IMR-90 (cell line): ENCODE data around the gene KCNQ1. TPM values are rescaled to one million over a fixed set of nuclear protein-coding genes. Genes with fewer than 3 reads are reported as not detected.

Experiments
- ATAC-seq: fragments of 200-7000 bp; cut with Tn5 transposase; 2 replicates; pipeline ENCODE4 v1.9.1; 2020; ENCODE audit warnings: low read depth, mild to moderate bottlenecking, moderate library complexity
- BruUV-seq: library from RNA; stranded (reverse); fragments of 400-500 nt; replicated peaks from 2 replicates; lab custom pipeline; 2021; lab: Mats Ljungman, UMichigan
- CTCF ChIA-PET: fragments of 300-600 bp; formaldehyde crosslinking; extraction: SDS; loops from one replicate; lab custom pipeline; 2021; ENCODE audit warnings: antibody characterized with exemption; lab: Yijun Ruan, JAX
- POLR2A ChIA-PET: fragments of 300-600 bp; sonication (Branson Sonifier 250); formaldehyde crosslinking; loops from one replicate; lab custom pipeline; 2022; ENCODE audit warnings: antibody characterized with exemption; ENCODE audit not compliant: unreplicated experiment; lab: Charles Lee
- DNase-seq: peaks from one replicate; pipeline ENCODE4 v3.0.0; 2013
- H2AFZ ChIP-seq: replicated peaks from 2 replicates; pipeline ENCODE3; 2013; ENCODE audit warnings: low read length, mild to moderate bottlenecking; ENCODE audit not compliant: poor library complexity
- H2AK5ac ChIP-seq: 2 replicates; pipeline ENCODE4 v1.6.1; 2013; ENCODE audit warnings: low read depth, low read length, inconsistent platforms
- H2AK9ac ChIP-seq: replicated peaks from 2 replicates; pipeline ENCODE3; 2013; ENCODE audit warnings: mild to moderate bottlenecking, low read depth, low read length, moderate library complexity; ENCODE audit not compliant: poor library complexity
- H2BK120ac ChIP-seq: 2 replicates; pipeline ENCODE4 v1.6.1; 2013; ENCODE audit warnings: low read depth, low read length, inconsistent platforms
- H2BK15ac ChIP-seq: 3 replicates; pipeline ENCODE4 v1.6.1; 2013; ENCODE audit warnings: low read depth, low read length, inconsistent platforms
- H2BK20ac ChIP-seq: 2 replicates; pipeline ENCODE4 v1.6.1; 2013; ENCODE audit warnings: low read depth, mild to moderate bottlenecking, inconsistent platforms, low read length, moderate library complexity
- H2BK5ac ChIP-seq: 2 replicates; pipeline ENCODE4 v1.6.1; 2013; ENCODE audit warnings: mild to moderate bottlenecking, low read depth, low read length, inconsistent platforms; ENCODE audit not compliant: poor library complexity, severe bottlenecking
- H3K14ac ChIP-seq: replicated peaks from 2 replicates; pipeline ENCODE4 v1.6.1; 2013; ENCODE audit warnings: low read depth, low read length, inconsistent platforms
- H3K18ac ChIP-seq: 2 replicates; pipeline ENCODE4 v1.6.1; 2013; ENCODE audit warnings: low read depth, low read length, control low read depth
- H3K23ac ChIP-seq: 2 replicates; pipeline ENCODE4 v1.6.1; 2013; ENCODE audit warnings: low read depth, low read length, inconsistent platforms
- H3K27ac ChIP-seq: 2 replicates; pipeline ENCODE4 v1.5.1; 2013; ENCODE audit warnings: mild to moderate bottlenecking, control low read depth, low read length; ENCODE audit not compliant: insufficient read depth
- H3K27me3 ChIP-seq: 2 replicates; pipeline ENCODE4 v1.6.1; 2013; ENCODE audit warnings: low read length; ENCODE audit not compliant: control insufficient read depth, insufficient read depth
- H3K36me3 ChIP-seq: 2 replicates; pipeline ENCODE4 v1.6.1; 2013; ENCODE audit warnings: low read length, mixed read lengths; ENCODE audit not compliant: control insufficient read depth, insufficient read depth
- H3K4ac ChIP-seq: 2 replicates; pipeline ENCODE4 v1.6.1; 2013; ENCODE audit warnings: low read depth, low read length, inconsistent platforms
- H3K4me1 ChIP-seq: 2 replicates; pipeline ENCODE4 v1.6.1; 2013; ENCODE audit warnings: low read length, mixed read lengths; ENCODE audit not compliant: control insufficient read depth, insufficient read depth
- H3K4me2 ChIP-seq: 2 replicates; pipeline ENCODE4 v1.6.1; 2013; ENCODE audit warnings: low read depth, mild to moderate bottlenecking, control low read depth, low read length, moderate library complexity
- H3K4me3 ChIP-seq: 2 replicates; pipeline ENCODE4 v1.5.1; 2013; ENCODE audit warnings: low read depth, mild to moderate bottlenecking, control low read depth, low read length, moderate library complexity; ENCODE audit not compliant: insufficient read depth
- H3K56ac ChIP-seq: 2 replicates; pipeline ENCODE4 v1.6.1; 2013; ENCODE audit warnings: low read length, inconsistent platforms; ENCODE audit not compliant: insufficient read depth; ENCODE audit errors: extremely low read depth
- H3K79me1 ChIP-seq, 2 experiments: 2 replicates each; pipeline ENCODE4 v1.6.1; 2013; ENCODE audit warnings: low read length in 2 of 2, inconsistent platforms in 1 of 2, low read depth in 1 of 2
- H3K9ac ChIP-seq: 2 replicates; pipeline ENCODE4 v1.6.1; 2013; ENCODE audit warnings: low read depth, low read length, control low read depth
- H3K9me1 ChIP-seq: 2 replicates; pipeline ENCODE4 v1.6.1; 2013; ENCODE audit warnings: low read length, inconsistent platforms; ENCODE audit not compliant: insufficient read depth
- H3K9me3 ChIP-seq: 2 replicates; pipeline ENCODE4 v1.6.1; 2013; ENCODE audit warnings: low read length; ENCODE audit not compliant: control insufficient read depth, insufficient read depth
- H4K20me1 ChIP-seq: 2 replicates; pipeline ENCODE4 v1.6.1; 2013; ENCODE audit warnings: low read length, inconsistent platforms; ENCODE audit not compliant: insufficient read depth
- H4K5ac ChIP-seq: 2 replicates; pipeline ENCODE4 v1.6.1; 2013; ENCODE audit warnings: mild to moderate bottlenecking, low read depth, low read length, control low read depth
- H4K8ac ChIP-seq, 2 experiments: 2 replicates each; pipeline ENCODE4 v1.6.1; 2013; ENCODE audit warnings: low read depth in 2 of 2, low read length in 2 of 2, control low read depth in 1 of 2, inconsistent platforms in 1 of 2
- H4K91ac ChIP-seq: 2 replicates; pipeline ENCODE4 v1.6.1; 2013; ENCODE audit warnings: low read depth, low read length, inconsistent platforms; ENCODE audit not compliant: insufficient read depth
- BHLHE40 ChIP-seq: fragments of 150-350 bp; IDR thresholded peaks from 2 replicates; pipeline ENCODE4 v1.6.1; 2016; ENCODE audit warnings: mild to moderate bottlenecking, low read depth, low read length
- CEBPB ChIP-seq: IDR thresholded peaks from 2 replicates; pipeline ENCODE4 v1.6.1; 2012; ENCODE audit warnings: low read depth, low read length, improper control_type of control experiment
- CHD1 ChIP-seq: IDR thresholded peaks from 2 replicates; pipeline ENCODE4 v1.6.1; 2012; ENCODE audit warnings: low read depth, low read length, improper control_type of control experiment
- ELK1 ChIP-seq: fragments of 150-350 bp; IDR thresholded peaks from 2 replicates; pipeline ENCODE4 v1.6.1; 2016; ENCODE audit warnings: low read depth, mild to moderate bottlenecking, low read length, moderate library complexity, borderline replicate concordance
- FOS ChIP-seq: fragments of 150-350 bp; IDR thresholded peaks from 2 replicates; pipeline ENCODE4 v1.6.1; 2016; ENCODE audit warnings: low read depth, low read length
- MAFK ChIP-seq: IDR thresholded peaks from 2 replicates; pipeline ENCODE4 v1.6.1; 2012; ENCODE audit warnings: low read depth, low read length, improper control_type of control experiment
- MXI1 ChIP-seq: IDR thresholded peaks from 2 replicates; pipeline ENCODE4 v1.6.1; 2012; ENCODE audit warnings: low read depth, mild to moderate bottlenecking, low read length, moderate library complexity, borderline replicate concordance
- NFE2L2 ChIP-seq: fragments of 150-350 bp; IDR thresholded peaks from 2 replicates; pipeline ENCODE4 v1.6.1; 2016; ENCODE audit warnings: low read depth, mild to moderate bottlenecking, low read length
- POLR2A ChIP-seq: IDR thresholded peaks from 2 replicates; pipeline ENCODE4 v1.6.1; 2012; ENCODE audit warnings: mild to moderate bottlenecking, low read depth, low read length
- RAD21 ChIP-seq: IDR thresholded peaks from 2 replicates; pipeline ENCODE4 v1.6.1; 2012; ENCODE audit warnings: low read length, improper control_type of control experiment
- RCOR1 ChIP-seq: IDR thresholded peaks from 2 replicates; pipeline ENCODE4 v1.6.1; 2012; ENCODE audit warnings: mild to moderate bottlenecking, low read length, improper control_type of control experiment; ENCODE audit not compliant: insufficient replicate concordance
- RFX5 ChIP-seq: IDR thresholded peaks from 2 replicates; pipeline ENCODE4 v1.8.0; 2012; ENCODE audit warnings: low read depth, mild to moderate bottlenecking, low read length, moderate library complexity
- SMC3 ChIP-seq: fragments of 150-350 bp; IDR thresholded peaks from 2 replicates; pipeline ENCODE4 v1.6.1; 2016; ENCODE audit warnings: low read depth, mild to moderate bottlenecking, antibody characterized with exemption, low read length, moderate library complexity
- WGBS, 2 experiments: methylation state at CpG; one replicate each; pipeline versions ENCODE4 v1.1.5 to v1.1.7; 2013; ENCODE audit warnings: missing lambda C conversion rate in 2 of 2; ENCODE audit not compliant: insufficient read length in 1 of 2; ENCODE audit errors: extremely low coverage in 2 of 2; 5-methylcytosine and 5-hydroxymethylcytosine counted together
- dilution Hi-C: fragments of 300-500 bp; cut with HindIII; formaldehyde crosslinking; loops from one replicate; pipeline ENCODE4 v1.14.3; 2018; ENCODE audit warnings: low sequenced_read_pairs; ENCODE audit not compliant: unreplicated experiment
- in situ Hi-C: fragments of 300-500 bp; cut with MboI; formaldehyde crosslinking; loops from 3 replicates; pipeline ENCODE4 v1.14.3; 2019; ENCODE audit warnings: low sequenced_read_pairs, inconsistent platforms, mixed read lengths
- intact Hi-C: fragments of 100-400 bp; cut with micrococcal nuclease; formaldehyde crosslinking; loops from 2 replicates; pipeline ENCODE4 v1.10.0; 2022
- polyA plus RNA-seq, 3 experiments: library from polyadenylated mRNA; depleted of rRNA; stranded (reverse); fragments of >200 nt; gene quantifications; 2 replicates each; pipeline ENCODE4 v1.2.3, GENCODE V29; 2012; ENCODE audit warnings: low replicate concordance in 1 of 3
- total RNA-seq: library from RNA; depleted of rRNA; stranded (reverse); fragments of >200 nt; gene quantifications from 2 replicates; pipeline ENCODE4 v1.2.3, GENCODE V29; 2012
- TF ChIP-seq, protein P1 (sequence below): conservative IDR thresholded peaks from 2 replicates; pipeline ENCODE4 v1.5.1; 2012; ENCODE audit warnings: mild to moderate bottlenecking, low read depth, low read length, improper control_type of control experiment
- TF ChIP-seq, protein P2 (sequence below): fragments of 150-350 bp; IDR thresholded peaks from 2 replicates; pipeline ENCODE4 v1.6.1; 2017; ENCODE audit warnings: mild to moderate bottlenecking, antibody characterized with exemption, low read length, low read depth

The KCNQ1 gene
- total and polyA plus RNA-seq, 2 of the 4 experiments (the other 2 are of a cell fraction), result 0.07 TPM; not detected in 1

DNA sequence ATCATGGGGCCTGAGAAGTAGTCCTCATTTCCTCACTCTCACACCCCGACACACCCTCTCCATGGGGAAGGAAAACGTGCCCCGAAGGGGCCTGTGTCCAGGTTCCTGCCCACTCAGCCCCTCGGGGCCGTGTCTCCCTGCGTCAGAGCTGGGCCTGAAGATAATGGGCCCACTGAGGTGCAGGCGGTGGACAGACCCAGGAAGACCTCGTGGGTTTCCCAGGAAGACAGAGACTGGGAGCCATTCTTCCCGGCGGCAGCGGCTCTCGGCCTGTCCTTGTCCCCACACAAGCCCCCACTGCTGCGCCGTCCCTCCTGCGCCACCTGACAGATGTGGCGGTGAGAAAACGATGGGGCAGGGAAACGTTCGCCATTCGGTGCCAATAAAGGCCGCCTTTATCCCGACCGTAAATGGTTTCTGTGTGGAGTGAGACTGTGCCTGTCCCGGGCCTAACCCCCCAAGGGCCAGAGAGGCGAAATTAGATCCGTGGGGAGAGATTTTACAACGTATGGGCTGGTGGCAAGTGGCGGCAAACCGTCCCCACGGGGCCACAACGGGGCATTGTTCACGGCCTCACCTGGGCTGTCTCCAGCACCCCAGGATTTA lies 351.8 kb downstream of the KCNQ1 start:
- Histone ChIP-seq H2BK20ac (no peak overlapping the region), H3K9me3 (peaks cover 9% of the 10 kb centered on the region), H3K79me1 (no peaks in the 10 kb centered on the region), H3K56ac (no peak overlapping the region), H4K5ac (no peak overlapping the region), H3K4ac (no peak overlapping the region), H2BK5ac (no peak overlapping the region), H2BK15ac (no peak overlapping the region), H3K4me3 (no peak overlapping the region), H3K18ac (no peak overlapping the region), H3K4me1 (no peaks in the 10 kb centered on the region), H2AK5ac (no peak overlapping the region), H2AFZ (no peak overlapping the region), H3K9ac (no peak overlapping the region), H2BK120ac (no peak overlapping the region), H4K20me1 (no peaks in the 10 kb centered on the region; the same call in 1 of the 2 replicates), H3K27ac (no peak overlapping the region), H3K36me3 (no peaks in the 10 kb centered on the region), H4K91ac (no peak overlapping the region), H3K9me1 (peaks cover 3% of the 10 kb centered on the region; the same call in 1 of the 2 replicates), H3K27me3 (peaks cover 40% of the 10 kb centered on the region), H4K8ac (no peak overlapping the region), H3K4me2 (no peak overlapping the region), H3K23ac (no peak overlapping the region), H3K14ac (no peak overlapping the region), H2AK9ac (no peak overlapping the region)
- POLR2A ChIA-PET, result no interaction called here
- dilution Hi-C loops (no loop called here), intact Hi-C loops (no loop called here), in situ Hi-C loops (no loop called here)
- DNase-seq, result no peak
- CTCF ChIA-PET, result no interaction called here
- no peak for ATAC-seq
- BruUV-seq, result no TSS peak
- 86% methylated on average over 10 of the region's 32 CpGs; no CpG with 5 or more reads in 1 of the 2 experiments for WGBS, 2 experiments
- TF ChIP-seq, protein P1, sequence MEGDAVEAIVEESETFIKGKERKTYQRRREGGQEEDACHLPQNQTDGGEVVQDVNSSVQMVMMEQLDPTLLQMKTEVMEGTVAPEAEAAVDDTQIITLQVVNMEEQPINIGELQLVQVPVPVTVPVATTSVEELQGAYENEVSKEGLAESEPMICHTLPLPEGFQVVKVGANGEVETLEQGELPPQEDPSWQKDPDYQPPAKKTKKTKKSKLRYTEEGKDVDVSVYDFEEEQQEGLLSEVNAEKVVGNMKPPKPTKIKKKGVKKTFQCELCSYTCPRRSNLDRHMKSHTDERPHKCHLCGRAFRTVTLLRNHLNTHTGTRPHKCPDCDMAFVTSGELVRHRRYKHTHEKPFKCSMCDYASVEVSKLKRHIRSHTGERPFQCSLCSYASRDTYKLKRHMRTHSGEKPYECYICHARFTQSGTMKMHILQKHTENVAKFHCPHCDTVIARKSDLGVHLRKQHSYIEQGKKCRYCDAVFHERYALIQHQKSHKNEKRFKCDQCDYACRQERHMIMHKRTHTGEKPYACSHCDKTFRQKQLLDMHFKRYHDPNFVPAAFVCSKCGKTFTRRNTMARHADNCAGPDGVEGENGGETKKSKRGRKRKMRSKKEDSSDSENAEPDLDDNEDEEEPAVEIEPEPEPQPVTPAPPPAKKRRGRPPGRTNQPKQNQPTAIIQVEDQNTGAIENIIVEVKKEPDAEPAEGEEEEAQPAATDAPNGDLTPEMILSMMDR, result no peak
- no peak for TF ChIP-seq BHLHE40
- no peak for TF ChIP-seq CHD1
- TF ChIP-seq NFE2L2, result no peak
- TF ChIP-seq ELK1, result no peak
- TF ChIP-seq MXI1, result no peak
- no peak for TF ChIP-seq CEBPB
- TF ChIP-seq RCOR1, result no peak
- no peak for TF ChIP-seq SMC3
- TF ChIP-seq FOS, result no peak
- TF ChIP-seq, protein P2, sequence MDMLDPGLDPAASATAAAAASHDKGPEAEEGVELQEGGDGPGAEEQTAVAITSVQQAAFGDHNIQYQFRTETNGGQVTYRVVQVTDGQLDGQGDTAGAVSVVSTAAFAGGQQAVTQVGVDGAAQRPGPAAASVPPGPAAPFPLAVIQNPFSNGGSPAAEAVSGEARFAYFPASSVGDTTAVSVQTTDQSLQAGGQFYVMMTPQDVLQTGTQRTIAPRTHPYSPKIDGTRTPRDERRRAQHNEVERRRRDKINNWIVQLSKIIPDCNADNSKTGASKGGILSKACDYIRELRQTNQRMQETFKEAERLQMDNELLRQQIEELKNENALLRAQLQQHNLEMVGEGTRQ, result no peak
- no peak for TF ChIP-seq MAFK
- no peak for TF ChIP-seq POLR2A
- TF ChIP-seq RFX5, result no peak
- no peak for TF ChIP-seq RAD21
